ENCODE results near the gene HTR5A.

HTR5A gene

GRCh38 chr7:155053002-155053401 is 17.1 kb upstream of the HTR5A start:
- no peaks in the 10 kb centered on the region for H3K36me3 ChIP-seq (ENCODE audit: control insufficient read depth in 5 of 5, insufficient read depth in 5 of 5, low read length in 5 of 5)
- peaks cover 0 to 6% (median 0%) of the 10 kb centered on the region in 5 donors for H3K27me3 ChIP-seq (ENCODE audit: control insufficient read depth in 5 of 5, insufficient read depth in 4 of 5, low read length in 5 of 5)
- H3K9ac ChIP-seq (ENCODE audit: low read length in 5 of 5) = no peak overlapping the region
- no peaks in the 10 kb centered on the region for H3K9me3 ChIP-seq (ENCODE audit: control insufficient read depth in 5 of 5, low read length in 5 of 5)
- no peak overlapping the region for H3K27ac ChIP-seq (ENCODE audit: low read depth, low read length)
- H3K4me1 ChIP-seq (ENCODE audit: control insufficient read depth in 5 of 5, insufficient read depth in 5 of 5, low read length in 5 of 5) = no peaks in the 10 kb centered on the region
- no peak overlapping the region for H3K4me3 ChIP-seq (ENCODE audit: low read depth in 1 of 5, low read length in 5 of 5)

- Histone ChIP-seq H3K27me3 (ENCODE audit: control insufficient read depth in 5 of 5, insufficient read depth in 4 of 5, low read length in 5 of 5) (peaks cover 0 to 11% (median 5%) of the 10 kb centered on the region in 5 donors), H3K4me1 (ENCODE audit: control insufficient read depth in 5 of 5, insufficient read depth in 5 of 5, low read length in 5 of 5) (no peaks in the 10 kb centered on the region), H3K9ac (ENCODE audit: low read length in 5 of 5) (no peak overlapping the region), H3K36me3 (ENCODE audit: control insufficient read depth in 5 of 5, insufficient read depth in 5 of 5, low read length in 5 of 5) (no peaks in the 10 kb centered on the region), H3K4me3 (ENCODE audit: low read depth in 1 of 5, low read length in 5 of 5) (no peak overlapping the region), H3K9me3 (ENCODE audit: control insufficient read depth in 5 of 5, low read length in 5 of 5) (no peaks in the 10 kb centered on the region), H3K27ac (ENCODE audit: low read depth, low read length) (no peak overlapping the region)
Observed at GRCh38 chr7:155054761-155055160, 15.4 kb upstream of the HTR5A start.

- Histone ChIP-seq H3K36me3 (ENCODE audit: control insufficient read depth in 5 of 5, insufficient read depth in 5 of 5, low read length in 5 of 5) (no peaks in the 10 kb centered on the region), H3K4me3 (ENCODE audit: low read depth in 1 of 5, low read length in 5 of 5) (no peak overlapping the region), H3K9me3 (ENCODE audit: control insufficient read depth in 5 of 5, low read length in 5 of 5) (no peaks in the 10 kb centered on the region), H3K9ac (ENCODE audit: low read length in 5 of 5) (no peak overlapping the region), H3K27me3 (ENCODE audit: control insufficient read depth in 5 of 5, insufficient read depth in 4 of 5, low read length in 5 of 5) (peaks cover 0 to 15% (median 5%) of the 10 kb centered on the region in 5 donors), H3K4me1 (ENCODE audit: control insufficient read depth in 5 of 5, insufficient read depth in 5 of 5, low read length in 5 of 5) (no peaks in the 10 kb centered on the region), H3K27ac (ENCODE audit: low read depth, low read length) (no peak overlapping the region)
Observed at GRCh38 chr7:155057076-155057475, 13.0 kb upstream of the HTR5A start.

GRCh38 chr7:155058896-155059295 is 11.2 kb upstream of the HTR5A start:
- Histone ChIP-seq H3K9me3 (ENCODE audit: control insufficient read depth in 5 of 5, low read length in 5 of 5) (no peaks in the 10 kb centered on the region), H3K4me1 (ENCODE audit: control insufficient read depth in 5 of 5, insufficient read depth in 5 of 5, low read length in 5 of 5) (no peaks in the 10 kb centered on the region), H3K9ac (ENCODE audit: low read length in 5 of 5) (no peak overlapping the region), H3K4me3 (ENCODE audit: low read depth in 1 of 5, low read length in 5 of 5) (no peak overlapping the region), H3K36me3 (ENCODE audit: control insufficient read depth in 5 of 5, insufficient read depth in 5 of 5, low read length in 5 of 5) (no peaks in the 10 kb centered on the region), H3K27me3 (ENCODE audit: control insufficient read depth in 5 of 5, insufficient read depth in 4 of 5, low read length in 5 of 5) (peaks cover 0 to 15% (median 5%) of the 10 kb centered on the region in 5 donors), H3K27ac (ENCODE audit: low read depth, low read length) (no peak overlapping the region)

- no peaks in the 10 kb centered on the region for H3K36me3 ChIP-seq (ENCODE audit: control insufficient read depth in 5 of 5, insufficient read depth in 5 of 5, low read length in 5 of 5)
- H3K27me3 ChIP-seq (ENCODE audit: control insufficient read depth in 5 of 5, insufficient read depth in 4 of 5, low read length in 5 of 5) = peaks cover 0 to 15% (median 5%) of the 10 kb centered on the region in 5 donors
- H3K9ac ChIP-seq (ENCODE audit: low read length in 5 of 5) = no peak overlapping the region
- no peak overlapping the region for H3K4me3 ChIP-seq (ENCODE audit: low read depth in 1 of 5, low read length in 5 of 5)
- H3K9me3 ChIP-seq (ENCODE audit: control insufficient read depth in 5 of 5, low read length in 5 of 5) = no peaks in the 10 kb centered on the region
- H3K27ac ChIP-seq (ENCODE audit: low read depth, low read length) = no peak overlapping the region
- H3K4me1 ChIP-seq (ENCODE audit: control insufficient read depth in 5 of 5, insufficient read depth in 5 of 5, low read length in 5 of 5) = no peaks in the 10 kb centered on the region
Observed at GRCh38 chr7:155059703-155060102, 10.4 kb upstream of the HTR5A start.

GRCh38 chr7:155062411-155062810 is 7.7 kb upstream of the HTR5A start:
- Histone ChIP-seq H3K36me3 (ENCODE audit: control insufficient read depth in 5 of 5, insufficient read depth in 5 of 5, low read length in 5 of 5) (no peaks in the 10 kb centered on the region), H3K27me3 (ENCODE audit: control insufficient read depth in 5 of 5, insufficient read depth in 4 of 5, low read length in 5 of 5) (peaks cover 0 to 17% (median 5%) of the 10 kb centered on the region in 5 donors), H3K27ac (ENCODE audit: low read depth, low read length) (no peak overlapping the region)

GRCh38 chr7:155064186-155064585 is 5.9 kb upstream of the HTR5A start:
- Histone ChIP-seq H3K36me3 (ENCODE audit: control insufficient read depth in 5 of 5, insufficient read depth in 5 of 5, low read length in 5 of 5) (no peaks in the 10 kb centered on the region), H3K27me3 (ENCODE audit: control insufficient read depth in 5 of 5, insufficient read depth in 4 of 5, low read length in 5 of 5) (peaks cover 0 to 13% (median 3%) of the 10 kb centered on the region in 5 donors), H3K9me3 (ENCODE audit: control insufficient read depth in 5 of 5, low read length in 5 of 5) (no peaks in the 10 kb centered on the region), H3K9ac (ENCODE audit: low read length in 5 of 5) (no peak overlapping the region), H3K4me1 (ENCODE audit: control insufficient read depth in 5 of 5, insufficient read depth in 5 of 5, low read length in 5 of 5) (no peaks in the 10 kb centered on the region), H3K27ac (ENCODE audit: low read depth, low read length) (no peak overlapping the region), H3K4me3 (ENCODE audit: low read depth in 1 of 5, low read length in 5 of 5) (no peak overlapping the region)

More at GRCh38 chr7:155062411-155062810, 7.7 kb upstream of the HTR5A start:
- no peaks in the 10 kb centered on the region for H3K4me1 ChIP-seq (ENCODE audit: control insufficient read depth in 5 of 5, insufficient read depth in 5 of 5, low read length in 5 of 5)
- H3K4me3 ChIP-seq (ENCODE audit: low read depth in 1 of 5, low read length in 5 of 5) = no peak overlapping the region
- H3K9ac ChIP-seq (ENCODE audit: low read length in 5 of 5) = no peak overlapping the region
- H3K9me3 ChIP-seq (ENCODE audit: control insufficient read depth in 5 of 5, low read length in 5 of 5) = no peaks in the 10 kb centered on the region

DNA sequence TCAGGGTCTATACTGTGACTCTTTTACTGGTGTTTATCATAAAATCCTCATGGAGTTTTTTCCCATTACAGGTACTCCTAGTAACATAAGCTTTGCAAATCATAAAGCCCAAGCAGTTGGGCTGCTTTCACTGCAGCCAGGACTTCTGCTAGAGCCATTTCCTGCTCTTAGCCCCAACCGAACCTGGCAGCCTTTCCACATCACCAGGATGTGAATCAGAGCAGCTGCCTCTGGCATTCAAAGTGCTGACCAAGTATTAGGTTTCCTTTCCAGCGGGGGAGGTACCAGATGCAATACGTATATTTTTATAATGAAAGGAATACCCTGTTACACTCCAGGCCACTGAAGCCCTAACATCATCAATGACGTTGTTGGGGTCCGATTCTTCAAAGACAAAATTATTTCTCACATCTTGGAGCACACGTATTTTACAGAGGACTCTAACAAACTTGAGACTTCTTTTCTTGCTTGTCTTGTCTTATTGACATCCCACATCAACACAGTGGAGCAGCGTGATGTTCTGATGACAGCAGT is 3.6 kb upstream of the HTR5A start:
- Histone ChIP-seq H3K27ac (ENCODE audit: low read depth, low read length) (no peak overlapping the region), H3K27me3 (ENCODE audit: control insufficient read depth in 5 of 5, insufficient read depth in 4 of 5, low read length in 5 of 5) (peaks cover 0 to 8% (median 5%) of the 10 kb centered on the region in 5 donors)

GRCh38 chr7:155071121-155071651 is 1.1 kb downstream of the HTR5A start:
- Histone ChIP-seq H3K27me3 (ENCODE audit: control insufficient read depth in 5 of 5, insufficient read depth in 4 of 5, low read length in 5 of 5) (peaks cover 3 to 10% (median 10%) of the 10 kb centered on the region in 5 donors), H3K27ac (ENCODE audit: low read depth, low read length) (no peak overlapping the region), H3K9ac (ENCODE audit: low read length in 5 of 5) (no peak overlapping the region), H3K4me1 (ENCODE audit: control insufficient read depth in 5 of 5, insufficient read depth in 5 of 5, low read length in 5 of 5) (peaks cover 0 to 5% (median 0%) of the 10 kb centered on the region in 5 donors), H3K36me3 (ENCODE audit: control insufficient read depth in 5 of 5, insufficient read depth in 5 of 5, low read length in 5 of 5) (no peaks in the 10 kb centered on the region), H3K4me3 (ENCODE audit: low read depth in 1 of 5, low read length in 5 of 5) (no peak overlapping the region), H3K9me3 (ENCODE audit: control insufficient read depth in 5 of 5, low read length in 5 of 5) (no peaks in the 10 kb centered on the region)

More for the DNA sequence above, 3.6 kb upstream of the HTR5A start:
- Histone ChIP-seq H3K36me3 (ENCODE audit: control insufficient read depth in 5 of 5, insufficient read depth in 5 of 5, low read length in 5 of 5) (no peaks in the 10 kb centered on the region), H3K9me3 (ENCODE audit: control insufficient read depth in 5 of 5, low read length in 5 of 5) (no peaks in the 10 kb centered on the region), H3K4me3 (ENCODE audit: low read depth in 1 of 5, low read length in 5 of 5) (no peak overlapping the region), H3K9ac (ENCODE audit: low read length in 5 of 5) (no peak overlapping the region), H3K4me1 (ENCODE audit: control insufficient read depth in 5 of 5, insufficient read depth in 5 of 5, low read length in 5 of 5) (peaks cover 0 to 5% (median 0%) of the 10 kb centered on the region in 5 donors)

GRCh38 chr7:155071916-155072571 is 1.9 kb downstream of the HTR5A start:
- H3K27me3 ChIP-seq (ENCODE audit: control insufficient read depth in 5 of 5, insufficient read depth in 4 of 5, low read length in 5 of 5) = peaks cover 3 to 10% (median 10%) of the 10 kb centered on the region in 5 donors
- H3K27ac ChIP-seq (ENCODE audit: low read depth, low read length) = no peak overlapping the region
- H3K4me3 ChIP-seq (ENCODE audit: low read depth in 1 of 5, low read length in 5 of 5) = no peak overlapping the region
- H3K9me3 ChIP-seq (ENCODE audit: control insufficient read depth in 5 of 5, low read length in 5 of 5) = no peaks in the 10 kb centered on the region
- H3K9ac ChIP-seq (ENCODE audit: low read length in 5 of 5) = no peak overlapping the region
- H3K4me1 ChIP-seq (ENCODE audit: control insufficient read depth in 5 of 5, insufficient read depth in 5 of 5, low read length in 5 of 5) = peaks cover 0 to 5% (median 0%) of the 10 kb centered on the region in 5 donors
- no peaks in the 10 kb centered on the region for H3K36me3 ChIP-seq (ENCODE audit: control insufficient read depth in 5 of 5, insufficient read depth in 5 of 5, low read length in 5 of 5)

Data from subcutaneous abdominal adipose tissue (tissue), 5 donors.